Esophagus muscularis mucosa (tissue), 4 donors: ENCODE data around the gene TOR2A. TPM values are rescaled to one million over a fixed set of nuclear protein-coding genes. Genes with fewer than 3 reads are reported as not detected.
A peak's percentile ranks its signal among the peaks of the same experiment; 100 is the strongest.

Experiments used
- DNase-seq: peaks from one replicate; pipeline ENCODE4 v3.0.0-alpha.2; 2017; ENCODE audit errors: extremely low spot score
- H3K27ac ChIP-seq, 4 donors: fragments of 200-600 bp; sonication (generic); replicated peaks in 1 of 4; 1 replicate in 3 of 4; 2 replicates in 1 of 4; pipeline ENCODE4 v1.5.1; 2016 to 2019; ENCODE audit warnings: mild to moderate bottlenecking in 1 of 4
- H3K27me3 ChIP-seq, 4 donors: fragments of 200-600 bp; sonication (generic); one replicate each; pipeline versions ENCODE4 v1.5.1 to v1.6.0; 2016 to 2019
- H3K36me3 ChIP-seq, 4 donors: fragments of 200-600 bp; sonication (generic); one replicate each; pipeline ENCODE4 v1.5.1; 2016 to 2019
- H3K4me1 ChIP-seq, 4 donors: fragments of 200-600 bp; sonication (generic); one replicate each; pipeline ENCODE4 v1.5.1; 2016 to 2019
- H3K4me3 ChIP-seq, 4 donors: fragments of 200-600 bp; sonication (generic); 1 replicate in 2 of 4; 2 replicates in 2 of 4; pipeline ENCODE4 v1.5.1; 2016 to 2019; ENCODE audit warnings: mild to moderate bottlenecking in 4 of 4, moderate library complexity in 1 of 4
- H3K9me3 ChIP-seq, 4 donors: fragments of 200-600 bp; sonication (generic); 1 replicate in 3 of 4; 2 replicates in 1 of 4; pipeline ENCODE4 v1.5.1; 2016 to 2019
- EP300 ChIP-seq: sonication (generic); formaldehyde crosslinking; IDR thresholded peaks from one replicate; pipeline ENCODE4 v1.6.1; 2017; ENCODE audit warnings: antibody characterized with exemption
- POLR2A ChIP-seq: fragments of 450-650 bp; IDR thresholded peaks from one replicate; pipeline ENCODE4 v1.6.1; 2017; ENCODE audit warnings: antibody characterized with exemption, moderate library complexity, mild to moderate bottlenecking, low read depth
- POLR2AphosphoS5 ChIP-seq, 2 donors: sonication (generic); formaldehyde crosslinking; IDR thresholded peaks; one replicate each; pipeline ENCODE4 v1.6.1; 2017; ENCODE audit warnings: antibody characterized with exemption in 2 of 2
- WGBS: methylation state at CpG from one replicate; pipeline ENCODE4 v1.1.5; 2018; 5-methylcytosine and 5-hydroxymethylcytosine counted together
- intact Hi-C: fragments of 100-400 bp; cut with DNase I; formaldehyde crosslinking; loops from one replicate; pipeline ENCODE4 v1.15.1; 2023
- total RNA-seq, 4 donors: library from RNA; depleted of rRNA; stranded (reverse); fragments of >200 nt; gene quantifications; one replicate each; pipeline versions ENCODE4 v1.1.0 to v1.2.1, GENCODE V29; 2016
- TF ChIP-seq, protein P1 (sequence below), 3 experiments: fragments of 200-600 bp in 2 of 3; fragments of 450-650 bp in 1 of 3; sonication (generic) in 2 of 3; IDR thresholded peaks; one replicate each; pipeline ENCODE4 v1.5.1; 2017 to 2019; ENCODE audit warnings: antibody characterized with exemption in 3 of 3, mild to moderate bottlenecking in 2 of 3, moderate library complexity in 1 of 3

TOR2A gene
- total RNA-seq, 4 donors from 2014 or later: 5.4 to 9.2 (median 7.0) TPM

DNA sequence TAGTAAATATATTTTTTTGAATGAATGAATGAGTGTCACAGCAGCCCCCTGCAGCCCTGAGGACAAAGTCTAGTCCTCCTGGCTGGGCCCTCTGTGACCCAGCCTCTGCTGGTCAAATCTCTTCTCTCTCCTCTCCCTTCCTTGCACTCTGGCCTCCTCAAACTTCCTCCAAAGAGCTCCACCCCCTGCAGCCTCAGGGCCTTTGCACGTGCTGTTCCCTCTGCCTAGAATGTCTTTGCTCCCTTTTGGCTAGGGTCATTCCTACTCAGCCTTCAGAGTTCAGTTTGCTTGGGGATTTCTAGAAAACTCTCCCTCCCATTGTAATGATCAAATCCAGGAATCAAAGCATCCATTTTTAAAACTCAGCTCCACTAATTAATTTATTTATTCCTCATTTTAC is 30.3 kb upstream of the TOR2A start:
- H3K27me3 ChIP-seq: peaks cover 0 to 49% (median 0%) of the 10 kb centered on the region in 4 donors
- H3K4me3 ChIP-seq: no peak overlapping the region
- peak overlapping the region in 1 of 4 donors; percentile 71 for H3K27ac ChIP-seq
- no peaks in the 10 kb centered on the region for H3K9me3 ChIP-seq
- DNase-seq: no peak
- 89% methylated on average over 1 of the region's 1 CpG for WGBS
- H3K4me1 ChIP-seq: peaks cover 33 to 58% (median 43%) of the 10 kb centered on the region in 4 donors
- intact Hi-C loops: no loop called here
- TF ChIP-seq POLR2A: no peak
- TF ChIP-seq EP300: no peak
- TF ChIP-seq POLR2AphosphoS5 (IDR thresholded peaks at IDR 0.05): no peak
- TF ChIP-seq, protein P1, sequence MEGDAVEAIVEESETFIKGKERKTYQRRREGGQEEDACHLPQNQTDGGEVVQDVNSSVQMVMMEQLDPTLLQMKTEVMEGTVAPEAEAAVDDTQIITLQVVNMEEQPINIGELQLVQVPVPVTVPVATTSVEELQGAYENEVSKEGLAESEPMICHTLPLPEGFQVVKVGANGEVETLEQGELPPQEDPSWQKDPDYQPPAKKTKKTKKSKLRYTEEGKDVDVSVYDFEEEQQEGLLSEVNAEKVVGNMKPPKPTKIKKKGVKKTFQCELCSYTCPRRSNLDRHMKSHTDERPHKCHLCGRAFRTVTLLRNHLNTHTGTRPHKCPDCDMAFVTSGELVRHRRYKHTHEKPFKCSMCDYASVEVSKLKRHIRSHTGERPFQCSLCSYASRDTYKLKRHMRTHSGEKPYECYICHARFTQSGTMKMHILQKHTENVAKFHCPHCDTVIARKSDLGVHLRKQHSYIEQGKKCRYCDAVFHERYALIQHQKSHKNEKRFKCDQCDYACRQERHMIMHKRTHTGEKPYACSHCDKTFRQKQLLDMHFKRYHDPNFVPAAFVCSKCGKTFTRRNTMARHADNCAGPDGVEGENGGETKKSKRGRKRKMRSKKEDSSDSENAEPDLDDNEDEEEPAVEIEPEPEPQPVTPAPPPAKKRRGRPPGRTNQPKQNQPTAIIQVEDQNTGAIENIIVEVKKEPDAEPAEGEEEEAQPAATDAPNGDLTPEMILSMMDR (IDR thresholded peaks at IDR 0.05): no peak
- peaks cover 0 to 20% (median 0%) of the 10 kb centered on the region in 4 donors for H3K36me3 ChIP-seq

DNA sequence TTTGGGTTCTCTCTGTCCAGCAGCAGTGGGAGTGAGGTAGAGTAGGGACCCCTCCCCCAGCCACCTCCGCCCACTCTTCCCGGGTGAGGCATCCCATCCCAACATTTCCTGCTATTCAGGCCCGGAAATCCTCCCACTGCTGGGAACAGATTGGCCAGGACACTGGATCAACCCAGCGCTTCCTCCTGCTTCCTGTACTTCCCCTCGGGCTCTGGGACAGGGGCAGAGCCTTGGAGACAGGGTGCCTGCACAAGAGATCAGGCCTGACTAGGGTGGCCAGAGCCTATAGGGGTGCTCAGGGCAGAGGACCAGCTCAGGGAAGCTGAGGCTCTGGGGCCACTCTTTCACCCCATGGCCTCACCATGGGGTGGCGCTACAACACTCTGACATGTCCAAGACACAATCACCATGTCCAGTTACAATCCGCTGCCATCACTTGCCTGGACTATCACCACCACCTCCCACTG is 28.9 kb upstream of the TOR2A start:
- Histone ChIP-seq H3K27ac (peak overlapping the region in 3 of 4 donors; percentile 58 to 71 (median 63)), H3K4me3 (no peak overlapping the region), H3K36me3 (peaks cover 0 to 25% (median 0%) of the 10 kb centered on the region in 4 donors), H3K27me3 (peaks cover 0 to 59% (median 0%) of the 10 kb centered on the region in 4 donors), H3K4me1 (peaks cover 32 to 50% (median 42%) of the 10 kb centered on the region in 4 donors), H3K9me3 (no peaks in the 10 kb centered on the region)
- peak; percentile 67 for TF ChIP-seq EP300
- TF ChIP-seq POLR2AphosphoS5 (IDR thresholded peaks at IDR 0.05): peak; percentile 36 to 63
- no peak for TF ChIP-seq POLR2A
- TF ChIP-seq, protein P1 (IDR thresholded peaks at IDR 0.05): peak in 2 of 3 experiments; percentile 28 to 37
- intact Hi-C loops: no loop called here
- 50% methylated on average over 7 of the region's 7 CpGs for WGBS
- DNase-seq: no peak

DNA sequence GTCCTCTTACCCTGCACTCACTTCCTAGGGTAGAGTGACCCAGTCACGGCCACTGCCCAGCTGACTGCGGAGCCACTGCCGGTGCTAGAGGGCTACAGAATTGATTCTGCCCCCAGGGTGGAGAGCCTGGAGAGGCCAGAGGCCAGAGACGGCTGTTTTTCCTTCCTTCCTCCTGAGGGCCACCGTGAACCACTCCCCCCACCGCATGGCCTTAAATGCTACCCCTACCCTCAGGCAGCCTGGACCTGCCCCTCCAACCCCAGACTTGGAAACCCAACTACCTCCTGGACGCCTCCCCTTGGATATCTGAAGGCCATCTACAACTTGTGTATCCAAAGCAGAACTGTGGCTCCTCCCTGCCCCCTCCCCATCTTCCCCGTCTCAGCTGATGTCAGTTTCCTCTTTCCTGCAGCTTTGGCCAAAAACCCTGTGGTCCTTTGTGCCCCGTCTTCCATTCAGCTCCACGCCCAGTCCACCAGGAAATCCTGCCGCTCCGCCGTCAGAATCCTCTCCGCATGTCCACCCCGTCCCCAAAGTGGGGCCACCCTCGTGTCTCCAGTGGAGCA is 27.1 kb upstream of the TOR2A start:
- peak overlapping the region; percentile 9 to 28 (median 16) for H3K4me3 ChIP-seq
- peaks cover 22 to 42% (median 31%) of the 10 kb centered on the region in 4 donors for H3K4me1 ChIP-seq
- peak overlapping the region; percentile 28 to 67 (median 60) for H3K27ac ChIP-seq
- no peak for DNase-seq
- TF ChIP-seq EP300 (no peak), POLR2A (no peak), POLR2AphosphoS5 (IDR thresholded peaks at IDR 0.05) (peak in 1 of 2 donors; percentile 5)
- TF ChIP-seq, protein P1 (IDR thresholded peaks at IDR 0.05): no peak
- peaks cover 0 to 63% (median 0%) of the 10 kb centered on the region in 4 donors for H3K27me3 ChIP-seq
- WGBS: 34% methylated on average over 16 of the region's 16 CpGs
- intact Hi-C loops: no loop called here
- H3K9me3 ChIP-seq: no peaks in the 10 kb centered on the region
- H3K36me3 ChIP-seq: peaks cover 0 to 33% (median 0%) of the 10 kb centered on the region in 4 donors

DNA sequence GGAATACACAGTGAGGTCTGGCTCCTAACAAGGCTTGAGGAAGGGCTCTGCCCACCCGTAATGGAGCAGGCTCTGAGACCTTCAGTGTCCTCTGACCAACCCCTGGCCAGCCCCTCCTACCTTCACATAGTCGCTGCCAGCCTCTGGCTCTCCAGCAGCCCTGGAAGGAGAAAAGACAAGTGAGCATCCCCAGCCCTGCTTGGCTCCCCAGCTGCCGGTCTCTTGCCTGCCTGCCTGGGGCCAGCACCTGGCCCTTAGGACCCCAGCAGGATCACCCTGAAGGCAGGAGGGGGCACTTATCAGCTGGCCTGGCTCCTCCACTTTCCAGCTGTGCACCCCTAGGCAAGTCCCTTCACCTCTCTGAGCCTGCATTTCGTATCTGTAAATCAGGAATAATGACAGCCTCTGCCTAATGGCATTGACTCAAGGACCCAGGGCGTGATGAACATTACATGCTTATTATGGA is 26.4 kb upstream of the TOR2A start:
- intact Hi-C loops: no loop called here
- no peaks in the 10 kb centered on the region for H3K9me3 ChIP-seq
- H3K27me3 ChIP-seq: peaks cover 0 to 66% (median 0%) of the 10 kb centered on the region in 4 donors
- peak overlapping the region in 3 of 4 donors; percentile 44 to 67 (median 63) for H3K27ac ChIP-seq
- DNase-seq: no peak
- TF ChIP-seq POLR2A (no peak), EP300 (no peak), POLR2AphosphoS5 (IDR thresholded peaks at IDR 0.05) (no peak)
- TF ChIP-seq, protein P1 (IDR thresholded peaks at IDR 0.05): no peak
- 58% methylated on average over 5 of the region's 5 CpGs for WGBS
- peak overlapping the region; percentile 9 to 28 (median 16) for H3K4me3 ChIP-seq
- peaks cover 0 to 28% (median 0%) of the 10 kb centered on the region in 4 donors for H3K36me3 ChIP-seq
- peaks cover 19 to 36% (median 25%) of the 10 kb centered on the region in 4 donors for H3K4me1 ChIP-seq
